Gastrocnemius medialis (tissue), 4 donors: ENCODE data around the gene SHOC2. TPM values are rescaled to one million over a fixed set of nuclear protein-coding genes. Genes with fewer than 3 reads are reported as not detected.

Source experiments
- ATAC-seq, 2 donors: fragments of 150-250 bp; one replicate each; pipeline ENCODE4 v1.9.1; 2016
- DNase-seq, 2 donors: peaks; one replicate each; pipeline ENCODE4 v3.0.0-alpha.2; 2019
- H3K27ac ChIP-seq, 4 donors: fragments of 200-600 bp; sonication (generic); 1 replicate in 1 of 4; 2 replicates in 3 of 4; pipeline ENCODE4 v1.5.1; 2016 to 2018; ENCODE audit warnings: mild to moderate bottlenecking in 2 of 4, moderate library complexity in 1 of 4
- H3K27me3 ChIP-seq, 3 donors: fragments of 200-600 bp; sonication (generic) in 2 of 3; 1 replicate in 1 of 3; 2 replicates in 2 of 3; pipeline versions ENCODE4 v1.5.1 to v1.6.0; 2016 to 2019; ENCODE audit warnings: mild to moderate bottlenecking in 1 of 3, moderate library complexity in 1 of 3
- H3K36me3 ChIP-seq, 2 donors: fragments of 200-600 bp; sonication (generic) in 1 of 2; one replicate each; pipeline ENCODE4 v1.5.1; 2017 to 2018
- H3K4me1 ChIP-seq, 2 donors: fragments of 200-600 bp; sonication (generic) in 1 of 2; one replicate each; pipeline ENCODE4 v1.5.1; 2016 to 2017; ENCODE audit warnings: mild to moderate bottlenecking in 2 of 2
- H3K4me3 ChIP-seq, 4 donors: fragments of 200-600 bp; sonication (generic) in 3 of 4; 1 replicate in 1 of 4; 2 replicates in 3 of 4; pipeline ENCODE4 v1.5.1; 2016 to 2019; ENCODE audit warnings: mild to moderate bottlenecking in 2 of 4
- H3K9me3 ChIP-seq, 3 donors: fragments of 200-600 bp; sonication (generic) in 2 of 3; 1 replicate in 1 of 3; 2 replicates in 2 of 3; pipeline ENCODE4 v1.5.1; 2016 to 2019
- POLR2A ChIP-seq, 2 donors: fragments of 450-650 bp; IDR thresholded peaks; one replicate each; pipeline ENCODE4 v1.6.1; 2017; ENCODE audit warnings: antibody characterized with exemption in 2 of 2, mild to moderate bottlenecking in 2 of 2, moderate library complexity in 2 of 2
- in situ Hi-C, 4 donors: fragments of 200-750 bp; cut with MboI; loops; one replicate each; pipeline versions ENCODE4 v1.15.0 to v1.8.0; 2017; ENCODE audit warnings: low sequenced_read_pairs in 4 of 4
- intact Hi-C: fragments of 100-400 bp; cut with DNase I; formaldehyde crosslinking; loops from one replicate; pipeline ENCODE4 v1.15.1; 2023; ENCODE audit warnings: low total_unique reads
- total RNA-seq, 4 donors: library from RNA; depleted of rRNA; stranded (reverse); fragments of >200 nt; gene quantifications; one replicate each; pipeline versions ENCODE4 v1.1.0 to v1.2.3, GENCODE V29; 2016
- TF ChIP-seq, protein P1 (sequence below), 5 experiments: fragments of 450-650 bp in 3 of 5; fragments of 200-600 bp in 2 of 5; sonication (generic) in 2 of 5; IDR thresholded peaks in 4 of 5; conservative IDR thresholded peaks in 1 of 5; 1 replicate in 4 of 5; 2 replicates in 1 of 5; pipeline ENCODE4 v1.5.1; 2016 to 2019; ENCODE audit warnings: antibody characterized with exemption in 5 of 5, mild to moderate bottlenecking in 3 of 5, moderate library complexity in 3 of 5

The SHOC2 gene
- total RNA-seq, 4 donors from 2014 or later = 35.3 to 51.5 (median 43.5) TPM

DNA sequence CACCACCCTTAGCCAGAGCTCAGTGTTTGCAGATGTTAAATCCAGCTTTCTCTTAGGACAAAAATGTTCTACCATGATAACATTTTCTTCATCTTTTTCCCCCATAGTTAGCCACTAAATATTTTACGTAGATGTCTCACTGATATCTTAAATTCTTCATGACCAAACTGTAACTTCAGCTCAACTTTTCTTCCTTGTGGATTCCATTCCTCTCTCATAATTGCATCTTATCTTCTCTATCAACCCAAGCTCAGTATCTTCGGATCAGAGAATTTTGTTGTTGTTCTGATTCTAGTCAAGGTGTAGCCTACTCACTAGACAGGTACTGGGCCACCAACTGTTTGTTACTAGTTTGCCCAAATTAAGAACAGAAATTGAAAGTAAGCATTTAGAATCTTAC, 60.2 kb downstream of the SHOC2 start:
- Histone ChIP-seq H3K4me1 (peaks cover 8 to 11% of the 10 kb centered on the region in 2 donors), H3K4me3 (no peak overlapping the region), H3K27me3 (no peaks in the 10 kb centered on the region), H3K36me3 (no peaks in the 10 kb centered on the region), H3K9me3 (no peaks in the 10 kb centered on the region), H3K27ac (no peak overlapping the region)
- intact Hi-C loops (no loop called here), in situ Hi-C loops (no loop called here)
- ATAC-seq (no peak), DNase-seq (no peak)
- TF ChIP-seq, protein P1, sequence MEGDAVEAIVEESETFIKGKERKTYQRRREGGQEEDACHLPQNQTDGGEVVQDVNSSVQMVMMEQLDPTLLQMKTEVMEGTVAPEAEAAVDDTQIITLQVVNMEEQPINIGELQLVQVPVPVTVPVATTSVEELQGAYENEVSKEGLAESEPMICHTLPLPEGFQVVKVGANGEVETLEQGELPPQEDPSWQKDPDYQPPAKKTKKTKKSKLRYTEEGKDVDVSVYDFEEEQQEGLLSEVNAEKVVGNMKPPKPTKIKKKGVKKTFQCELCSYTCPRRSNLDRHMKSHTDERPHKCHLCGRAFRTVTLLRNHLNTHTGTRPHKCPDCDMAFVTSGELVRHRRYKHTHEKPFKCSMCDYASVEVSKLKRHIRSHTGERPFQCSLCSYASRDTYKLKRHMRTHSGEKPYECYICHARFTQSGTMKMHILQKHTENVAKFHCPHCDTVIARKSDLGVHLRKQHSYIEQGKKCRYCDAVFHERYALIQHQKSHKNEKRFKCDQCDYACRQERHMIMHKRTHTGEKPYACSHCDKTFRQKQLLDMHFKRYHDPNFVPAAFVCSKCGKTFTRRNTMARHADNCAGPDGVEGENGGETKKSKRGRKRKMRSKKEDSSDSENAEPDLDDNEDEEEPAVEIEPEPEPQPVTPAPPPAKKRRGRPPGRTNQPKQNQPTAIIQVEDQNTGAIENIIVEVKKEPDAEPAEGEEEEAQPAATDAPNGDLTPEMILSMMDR (IDR thresholded peaks at IDR 0.05 in 4 of 5, conservative IDR thresholded peaks at IDR 0.05 in 1 of 5) = no peak
- TF ChIP-seq POLR2A (IDR thresholded peaks at IDR 0.05) = no peak

DNA sequence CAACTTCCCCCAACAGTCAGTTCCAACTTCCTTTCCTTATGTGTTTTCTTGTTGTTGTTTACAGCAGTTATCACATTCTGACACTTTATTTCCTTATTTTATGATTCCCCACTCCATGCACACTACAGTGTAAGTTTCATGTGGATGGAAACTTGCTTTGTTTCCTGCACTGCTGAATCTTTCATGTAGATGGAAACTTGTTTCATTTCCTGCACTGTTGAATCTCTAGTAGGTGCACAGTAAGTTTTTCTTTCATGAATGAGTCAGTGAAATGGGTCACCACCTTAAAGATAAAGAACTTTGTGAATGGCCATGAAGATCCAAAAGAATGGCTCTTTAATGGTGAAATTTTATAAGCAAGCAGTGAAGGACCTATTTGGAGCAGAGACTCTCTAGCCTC, 61.4 kb downstream of the SHOC2 start:
- Histone ChIP-seq H3K4me3 (no peak overlapping the region), H3K27me3 (no peaks in the 10 kb centered on the region), H3K27ac (no peak overlapping the region), H3K36me3 (no peaks in the 10 kb centered on the region), H3K9me3 (no peaks in the 10 kb centered on the region), H3K4me1 (peaks cover 13 to 18% of the 10 kb centered on the region in 2 donors)
- no peak for ATAC-seq
- in situ Hi-C loops = no loop called here
- intact Hi-C loops = no loop called here
- no peak for DNase-seq
- TF ChIP-seq POLR2A (IDR thresholded peaks at IDR 0.05) = no peak
- TF ChIP-seq, protein P1 (IDR thresholded peaks at IDR 0.05 in 4 of 5, conservative IDR thresholded peaks at IDR 0.05 in 1 of 5) = no peak

DNA sequence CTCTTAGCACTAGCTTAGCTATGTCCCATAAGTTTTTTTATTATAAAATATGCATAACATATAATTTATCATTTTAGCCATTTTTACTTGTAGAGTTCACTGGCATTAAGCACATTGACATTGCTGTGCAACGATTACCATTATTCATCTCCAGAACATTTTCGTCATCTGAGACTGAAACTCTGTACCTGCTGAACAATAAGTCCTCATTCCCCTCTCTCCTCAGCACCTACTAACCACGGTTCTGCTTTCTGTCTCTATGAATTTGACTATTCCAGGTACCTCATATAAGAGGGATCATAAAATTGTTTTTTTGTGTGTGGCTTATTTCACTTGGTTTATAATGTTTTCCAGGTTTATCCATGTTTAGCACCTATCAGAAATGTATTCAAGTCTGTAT, 64.1 kb downstream of the SHOC2 start:
- no peaks in the 10 kb centered on the region for H3K9me3 ChIP-seq
- intact Hi-C loops = no loop called here
- ATAC-seq (no peak), DNase-seq (no peak)
- no peaks in the 10 kb centered on the region for H3K36me3 ChIP-seq
- in situ Hi-C loops = no loop called here
- peaks cover 10 to 14% of the 10 kb centered on the region in 2 donors for H3K4me1 ChIP-seq
- H3K27ac ChIP-seq = no peak overlapping the region
- no peaks in the 10 kb centered on the region for H3K27me3 ChIP-seq
- TF ChIP-seq, protein P1 (IDR thresholded peaks at IDR 0.05 in 4 of 5, conservative IDR thresholded peaks at IDR 0.05 in 1 of 5) = no peak
- no peak for TF ChIP-seq POLR2A (IDR thresholded peaks at IDR 0.05)
- H3K4me3 ChIP-seq = no peak overlapping the region

DNA sequence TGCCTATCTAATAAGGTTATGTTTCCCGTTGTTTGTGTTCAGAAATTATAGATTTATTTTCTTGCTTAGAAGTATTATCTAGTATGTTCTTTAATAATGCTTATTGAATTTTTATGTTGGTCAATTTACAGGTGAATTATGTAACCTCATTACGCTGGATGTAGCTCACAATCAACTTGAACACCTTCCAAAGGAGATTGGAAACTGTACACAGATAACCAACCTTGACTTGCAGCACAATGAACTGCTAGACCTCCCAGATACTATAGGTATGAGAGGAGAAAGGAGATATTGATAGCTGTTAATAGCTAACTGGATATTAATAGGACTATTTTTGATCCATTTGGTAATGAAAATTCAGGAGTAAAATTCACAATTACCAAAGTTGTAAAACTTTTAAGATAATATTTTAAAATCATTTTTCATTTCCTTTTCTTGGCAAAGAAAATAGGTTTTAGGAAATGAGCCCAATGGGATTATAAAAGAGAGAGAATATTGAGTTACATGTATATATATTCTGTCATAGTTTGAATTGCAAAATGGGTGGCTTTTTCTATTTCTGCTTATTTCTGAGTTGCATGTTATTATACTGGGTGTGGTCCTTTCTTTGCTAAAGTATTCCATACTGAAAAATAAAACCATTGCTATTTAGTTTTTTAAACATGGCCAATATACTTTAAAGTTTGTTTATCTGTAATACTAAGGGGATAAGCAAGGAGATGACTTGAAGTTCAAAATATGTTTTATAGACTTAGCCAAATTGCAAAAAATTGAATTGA, 66.3 kb downstream of the SHOC2 start:
- ATAC-seq = no peak
- Histone ChIP-seq H3K27ac (no peak overlapping the region), H3K4me1 (peaks cover 7 to 13% of the 10 kb centered on the region in 2 donors), H3K27me3 (no peaks in the 10 kb centered on the region), H3K9me3 (no peaks in the 10 kb centered on the region), H3K36me3 (no peaks in the 10 kb centered on the region), H3K4me3 (no peak overlapping the region)
- DNase-seq = no peak
- in situ Hi-C loops = no loop called here
- intact Hi-C loops = no loop called here
- TF ChIP-seq, protein P1 (IDR thresholded peaks at IDR 0.05 in 4 of 5, conservative IDR thresholded peaks at IDR 0.05 in 1 of 5) = no peak
- TF ChIP-seq POLR2A (IDR thresholded peaks at IDR 0.05) = no peak
